ENCODE measurements around the gene KRT71.

GRCh38 chr12:52558781-52559445 is 6.0 kb upstream of the KRT71 start:
- TF ChIP-seq CTCF (IDR thresholded peaks at IDR 0.05) (no peak), POLR2AphosphoS5 (IDR thresholded peaks at IDR 0.05) (no peak), POLR2A (IDR thresholded peaks at IDR 0.05) (no peak)
